ENCODE measurements around the gene INTS15.
"Not testable (repeated sequence)": the region's sequence is repeated elsewhere in the genome, so short reads cannot be mapped to it uniquely, and the experiment has no call there.

Gene INTS15

GRCh38 chr7:6634021-6634420 lies 44.2 kb downstream of the INTS15 start:
- in situ Hi-C loops (cut with MboI; ENCODE audit: low pct_unique_long_range_greater_than_20kb, low sequenced_read_pairs, unreplicated experiment): no loop called here
- TF ChIP-seq CTCF (IDR thresholded peaks at IDR 0.05; ENCODE audit: extremely low read depth, insufficient read depth, missing control alignments): no peak

GRCh38 chr7:6634971-6635370 lies 45.1 kb downstream of the INTS15 start:
- in situ Hi-C loops (cut with MboI; ENCODE audit: low pct_unique_long_range_greater_than_20kb, low sequenced_read_pairs, unreplicated experiment); DNase-seq (ENCODE audit: low spot score): not testable (repeated sequence)

More at GRCh38 chr7:6634021-6634420, 44.2 kb downstream of the INTS15 start:
- DNase-seq (ENCODE audit: low spot score): no peak

DNA sequence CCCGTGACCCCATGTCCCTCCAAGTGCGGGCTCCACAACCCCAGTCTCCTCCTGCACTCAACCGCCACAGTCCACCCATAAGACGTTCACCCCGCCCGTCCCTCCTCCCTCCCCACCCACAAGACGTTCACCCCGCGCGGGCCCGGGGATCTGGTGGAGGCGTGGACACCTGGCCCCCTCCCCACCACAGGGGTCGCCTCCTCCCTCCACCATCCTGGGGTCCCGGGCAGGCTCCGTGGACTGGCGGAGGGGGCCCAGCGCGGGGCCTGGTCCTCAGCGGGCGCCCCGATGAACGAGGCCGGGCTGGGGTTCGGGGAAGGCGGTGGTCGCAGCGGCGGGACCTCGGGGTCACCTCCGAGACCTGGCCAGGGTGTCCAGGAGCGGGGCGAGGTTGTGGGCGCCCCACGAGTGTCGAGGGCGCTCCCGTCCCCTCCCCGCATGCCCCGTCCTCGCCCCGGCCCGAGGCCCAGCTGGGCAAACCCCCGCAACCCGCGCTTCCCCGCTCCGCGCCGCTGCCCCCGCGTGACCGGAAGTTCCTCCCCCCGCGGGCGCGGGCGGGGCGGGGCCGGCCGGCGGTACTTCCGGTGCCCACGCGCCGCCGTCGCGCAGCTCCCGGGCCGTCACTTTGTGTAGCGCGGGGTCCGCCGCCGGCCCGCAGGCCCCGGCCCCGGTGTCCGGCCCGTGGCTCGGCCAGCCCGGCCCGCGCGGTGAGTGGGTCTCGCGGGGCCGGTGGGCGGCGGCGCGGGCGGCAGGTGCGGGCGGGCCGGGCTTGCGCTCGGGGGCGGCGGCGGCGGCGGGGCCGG lies 47.1 kb downstream of the INTS15 start, which contains the start of gene ZNF316:
TSS of gene ZNF316 (plus strand) at position 578 of the 803 bp plus-strand sequence. CDS start 5,092 bp downstream, outside the sequence.
- no peak for TF ChIP-seq CTCF (IDR thresholded peaks at IDR 0.05; ENCODE audit: extremely low read depth, insufficient read depth, missing control alignments)
- DNase-seq (ENCODE audit: low spot score): peak; percentile 97
- in situ Hi-C loops (cut with MboI; ENCODE audit: low pct_unique_long_range_greater_than_20kb, low sequenced_read_pairs, unreplicated experiment): no loop called here

GRCh38 chr7:6637544-6638229 lies 47.9 kb downstream of the INTS15 start:
- DNase-seq (ENCODE audit: low spot score): peak; percentile 96
- in situ Hi-C loops (cut with MboI; ENCODE audit: low pct_unique_long_range_greater_than_20kb, low sequenced_read_pairs, unreplicated experiment): no loop called here
- peak; percentile 54 for TF ChIP-seq CTCF (IDR thresholded peaks at IDR 0.05; ENCODE audit: extremely low read depth, insufficient read depth, missing control alignments)

GRCh38 chr7:6639032-6639431 lies 49.2 kb downstream of the INTS15 start:
- no peak for TF ChIP-seq CTCF (IDR thresholded peaks at IDR 0.05; ENCODE audit: extremely low read depth, insufficient read depth, missing control alignments)
- no peak for DNase-seq (ENCODE audit: low spot score)
- in situ Hi-C loops (cut with MboI; ENCODE audit: low pct_unique_long_range_greater_than_20kb, low sequenced_read_pairs, unreplicated experiment): no loop called here

DNA sequence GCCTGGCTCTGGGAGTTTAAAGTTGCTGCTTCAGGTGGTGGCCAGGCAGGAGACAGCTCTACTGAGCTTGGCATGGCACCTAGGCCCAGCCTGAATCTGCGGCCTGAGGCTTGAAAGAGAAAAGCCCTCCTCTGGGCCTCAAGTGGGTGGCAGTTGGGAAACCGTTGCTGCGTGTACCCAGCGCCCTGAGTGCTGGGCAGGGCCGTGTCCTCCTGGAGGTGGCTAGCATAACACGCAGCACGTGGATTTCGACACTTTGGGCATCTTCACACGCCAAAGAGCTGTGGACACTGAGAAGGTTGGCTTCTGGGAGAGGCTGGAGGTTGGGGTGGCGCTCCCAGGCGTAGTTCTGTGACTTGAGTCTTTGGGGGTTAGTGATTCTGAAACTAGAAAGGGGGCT lies 49.8 kb downstream of the INTS15 start:
- TF ChIP-seq CTCF (IDR thresholded peaks at IDR 0.05; ENCODE audit: extremely low read depth, insufficient read depth, missing control alignments): no peak
- in situ Hi-C loops (cut with MboI; ENCODE audit: low pct_unique_long_range_greater_than_20kb, low sequenced_read_pairs, unreplicated experiment): no loop called here

DNA sequence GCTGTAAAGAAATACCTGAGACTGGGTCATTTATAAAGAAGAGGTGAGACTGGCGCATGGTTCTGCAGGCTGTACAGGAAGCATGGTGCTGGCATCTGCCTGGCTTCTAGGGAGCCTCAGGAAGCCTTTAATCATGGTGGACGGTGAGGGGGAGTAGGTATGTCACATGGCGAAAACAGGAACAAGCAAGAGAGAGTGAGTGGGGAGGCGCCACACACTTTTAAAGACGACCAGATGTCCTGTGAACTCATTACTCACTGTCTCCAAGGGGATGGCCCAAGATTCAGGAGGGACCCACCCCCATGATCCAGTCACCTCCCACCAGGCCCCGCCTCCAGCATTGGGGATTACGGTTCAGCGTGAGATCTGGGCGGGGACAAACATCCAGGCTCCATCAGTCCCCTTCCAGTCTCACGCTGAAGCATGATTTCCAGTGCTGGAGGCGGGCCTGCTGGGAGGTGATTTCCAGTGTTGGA lies 50.5 kb downstream of the INTS15 start:
- no peak for DNase-seq (ENCODE audit: low spot score)
- in situ Hi-C loops (cut with MboI; ENCODE audit: low pct_unique_long_range_greater_than_20kb, low sequenced_read_pairs, unreplicated experiment): no loop called here
- TF ChIP-seq CTCF (IDR thresholded peaks at IDR 0.05; ENCODE audit: extremely low read depth, insufficient read depth, missing control alignments): no peak

More for the DNA sequence above, 49.8 kb downstream of the INTS15 start:
- no peak for DNase-seq (ENCODE audit: low spot score)
